ENCODE data around the gene ATP5MC2. TPM values are rescaled to one million over a fixed set of nuclear protein-coding genes. Genes with fewer than 3 reads are reported as not detected.
"Not testable (repeated sequence)": the region's sequence is repeated elsewhere in the genome, so short reads cannot be mapped to it uniquely, and the experiment has no call there.

ATP5MC2 gene
- polyA plus RNA-seq, 1 donor from 2014 or later: 331 TPM

- no peaks in the 10 kb centered on the region for H3K27me3 ChIP-seq (ENCODE audit: insufficient read depth, low read depth, low read length)
- H3K4me2 ChIP-seq (ENCODE audit: low read length): no peak overlapping the region
- H3K9ac ChIP-seq (ENCODE audit: low read length): no peak overlapping the region
- H3K9me3 ChIP-seq (ENCODE audit: low read length): no peaks in the 10 kb centered on the region
- no peaks in the 10 kb centered on the region for H3K79me2 ChIP-seq (replicated peaks; ENCODE audit: insufficient read depth, low read length)
- TF ChIP-seq EP300 (conservative IDR thresholded peaks at IDR 0.05; ENCODE audit: poor library complexity, severe bottlenecking) (no peak), SMC3 (conservative IDR thresholded peaks at IDR 0.05; ENCODE audit: poor library complexity) (no peak), RAD21 (conservative IDR thresholded peaks at IDR 0.05) (no peak), TAF1 (IDR thresholded peaks at IDR 0.05; ENCODE audit: low read depth) (no peak), POLR2AphosphoS5 (IDR thresholded peaks at IDR 0.05) (no peak), MXI1 (conservative IDR thresholded peaks at IDR 0.05; ENCODE audit: poor library complexity, severe bottlenecking) (no peak)
- H3K4me3 ChIP-seq (ENCODE audit: low read length): no peak overlapping the region
- H4K20me1 ChIP-seq (ENCODE audit: insufficient read depth): no peaks in the 10 kb centered on the region
- no peaks in the 10 kb centered on the region for H3K36me3 ChIP-seq (ENCODE audit: insufficient read depth, low read length)
- H2AFZ ChIP-seq (ENCODE audit: low read depth, low read length): no peak overlapping the region
- H3K27ac ChIP-seq (ENCODE audit: low read length): no peak overlapping the region
- no peaks in the 10 kb centered on the region for H3K9me2 ChIP-seq (ENCODE audit: insufficient read depth, low read length)
- H3F3A ChIP-seq (ENCODE audit: insufficient read depth, low read length, poor library complexity, severe bottlenecking): no peaks in the 10 kb centered on the region
These were observed 24.1 kb downstream of the ATP5MC2 start for GRCh38 chr12:53651737-53652136.

GRCh38 chr12:53646300-53646699 is 29.6 kb downstream of the ATP5MC2 start:
- not testable (repeated sequence) for H3K27me3 ChIP-seq (ENCODE audit: insufficient read depth, low read depth, low read length); H3F3A ChIP-seq (ENCODE audit: insufficient read depth, low read length, poor library complexity, severe bottlenecking); H3K9me2 ChIP-seq (ENCODE audit: insufficient read depth, low read length); H3K9ac ChIP-seq (ENCODE audit: low read length); H4K20me1 ChIP-seq (ENCODE audit: insufficient read depth); H3K9me3 ChIP-seq (ENCODE audit: low read length); H3K27ac ChIP-seq (ENCODE audit: low read length); H3K79me2 ChIP-seq (replicated peaks; ENCODE audit: insufficient read depth, low read length); H3K36me3 ChIP-seq (ENCODE audit: insufficient read depth, low read length); H3K4me3 ChIP-seq (ENCODE audit: low read length); H3K4me2 ChIP-seq (ENCODE audit: low read length); H2AFZ ChIP-seq (ENCODE audit: low read depth, low read length)

- Histone ChIP-seq H3K9ac (ENCODE audit: low read length) (no peak overlapping the region), H2AFZ (ENCODE audit: low read depth, low read length) (no peak overlapping the region), H3K27me3 (ENCODE audit: insufficient read depth, low read depth, low read length) (no peaks in the 10 kb centered on the region), H3K4me3 (ENCODE audit: low read length) (no peak overlapping the region), H3K36me3 (ENCODE audit: insufficient read depth, low read length) (no peaks in the 10 kb centered on the region), H3K27ac (ENCODE audit: low read length) (no peak overlapping the region), H3F3A (ENCODE audit: insufficient read depth, low read length, poor library complexity, severe bottlenecking) (no peaks in the 10 kb centered on the region), H3K79me2 (replicated peaks; ENCODE audit: insufficient read depth, low read length) (no peaks in the 10 kb centered on the region), H3K9me2 (ENCODE audit: insufficient read depth, low read length) (no peaks in the 10 kb centered on the region), H4K20me1 (ENCODE audit: insufficient read depth) (no peaks in the 10 kb centered on the region), H3K9me3 (ENCODE audit: low read length) (no peaks in the 10 kb centered on the region), H3K4me2 (ENCODE audit: low read length) (no peak overlapping the region)
- TF ChIP-seq CTCF (IDR thresholded peaks at IDR 0.05; ENCODE audit: poor library complexity, severe bottlenecking) (no peak), TAF1 (IDR thresholded peaks at IDR 0.05; ENCODE audit: low read depth) (no peak), MXI1 (conservative IDR thresholded peaks at IDR 0.05; ENCODE audit: poor library complexity, severe bottlenecking) (no peak), RAD21 (conservative IDR thresholded peaks at IDR 0.05) (no peak), REST (IDR thresholded peaks at IDR 0.05; ENCODE audit: borderline replicate concordance) (no peak), EP300 (conservative IDR thresholded peaks at IDR 0.05; ENCODE audit: poor library complexity, severe bottlenecking) (no peak)
These were observed 30.7 kb downstream of the ATP5MC2 start for GRCh38 chr12:53645165-53645564.

Data from neural cell (in vitro differentiated cells).